IPS-20b (cell line): Measurements from ENCODE around the gene KRT38.
A peak's percentile ranks its signal among the peaks of the same experiment; 100 is the strongest.

Experiments
- H3K27ac ChIP-seq: one replicate; pipeline ENCODE4 v1.5.1; 2013; ENCODE audit warnings: low read length
- H3K27me3 ChIP-seq: 2 replicates; pipeline ENCODE4 v1.6.1; 2013; ENCODE audit warnings: mild to moderate bottlenecking, low read length, inconsistent platforms; ENCODE audit not compliant: insufficient read depth
- H3K36me3 ChIP-seq: 2 replicates; pipeline ENCODE4 v1.6.1; 2013; ENCODE audit warnings: low read depth, mild to moderate bottlenecking, inconsistent platforms, low read length, moderate library complexity; ENCODE audit not compliant: insufficient read depth
- H3K4me1 ChIP-seq: 2 replicates; pipeline ENCODE4 v1.6.1; 2013; ENCODE audit warnings: mild to moderate bottlenecking, control low read depth, inconsistent platforms, low read length, moderate library complexity; ENCODE audit not compliant: insufficient read depth
- H3K4me3 ChIP-seq: 2 replicates; pipeline ENCODE4 v1.5.1; 2013; ENCODE audit warnings: mild to moderate bottlenecking, low read length, inconsistent platforms
- H3K9ac ChIP-seq: 2 replicates; pipeline ENCODE4 v1.6.1; 2013; ENCODE audit warnings: low read depth, mild to moderate bottlenecking, inconsistent platforms, low read length, moderate library complexity
- H3K9me3 ChIP-seq: 2 replicates; pipeline ENCODE4 v1.6.1; 2013; ENCODE audit warnings: mild to moderate bottlenecking, low read depth, low read length, inconsistent platforms; ENCODE audit not compliant: insufficient read depth

The KRT38 gene

GRCh38 chr17:41419716-41420115 lies 21.1 kb downstream of the KRT38 start:
- no peak overlapping the region for H3K9ac ChIP-seq
- no peaks in the 10 kb centered on the region for H3K36me3 ChIP-seq
- no peak overlapping the region for H3K27ac ChIP-seq

GRCh38 chr17:41418116-41418860 lies 22.5 kb downstream of the KRT38 start:
- Histone ChIP-seq H3K4me1 (0 out of 2 replicates have a peak, but pooled peaks cover 4% of the 10 kb centered on the region), H3K9me3 (no peaks in the 10 kb centered on the region), H3K9ac (no peak overlapping the region), H3K36me3 (no peaks in the 10 kb centered on the region), H3K27ac (no peak overlapping the region), H3K4me3 (no peak overlapping the region), H3K27me3 (no peaks in the 10 kb centered on the region)

More at GRCh38 chr17:41419716-41420115, 21.1 kb downstream of the KRT38 start:
- Histone ChIP-seq H3K4me1 (no peaks in the 10 kb centered on the region), H3K27me3 (no peaks in the 10 kb centered on the region), H3K4me3 (no peak overlapping the region), H3K9me3 (no peaks in the 10 kb centered on the region)

- Histone ChIP-seq H3K36me3 (no peaks in the 10 kb centered on the region), H3K4me1 (0 out of 2 replicates have a peak, but pooled peaks cover 4% of the 10 kb centered on the region), H3K27me3 (no peaks in the 10 kb centered on the region), H3K27ac (no peak overlapping the region), H3K4me3 (no peak overlapping the region), H3K9me3 (no peaks in the 10 kb centered on the region), H3K9ac (no peak overlapping the region)
These were observed 23.2 kb downstream of the KRT38 start for GRCh38 chr17:41417576-41418015.

- H3K4me1 ChIP-seq: peaks cover 5% of the 10 kb centered on the region; the same call in 1 of the 2 replicates
- no peaks in the 10 kb centered on the region for H3K9me3 ChIP-seq
- H3K27me3 ChIP-seq: no peaks in the 10 kb centered on the region
- H3K27ac ChIP-seq: no peak overlapping the region
- no peaks in the 10 kb centered on the region for H3K36me3 ChIP-seq
- H3K9ac ChIP-seq: no peak overlapping the region
- H3K4me3 ChIP-seq: no peak overlapping the region
These were observed 23.7 kb downstream of the KRT38 start for GRCh38 chr17:41417127-41417526.

GRCh38 chr17:41416479-41416878 lies 24.3 kb downstream of the KRT38 start:
- peaks cover 7% of the 10 kb centered on the region; the same call in 1 of the 2 replicates for H3K4me1 ChIP-seq
- H3K36me3 ChIP-seq: no peaks in the 10 kb centered on the region
- no peak overlapping the region for H3K9ac ChIP-seq
- no peaks in the 10 kb centered on the region for H3K27me3 ChIP-seq
- no peak overlapping the region for H3K27ac ChIP-seq
- H3K9me3 ChIP-seq: no peaks in the 10 kb centered on the region
- H3K4me3 ChIP-seq: no peak overlapping the region

- Histone ChIP-seq H3K9ac (no peak overlapping the region), H3K4me1 (peaks cover 7% of the 10 kb centered on the region; the same call in 1 of the 2 replicates), H3K36me3 (no peaks in the 10 kb centered on the region), H3K9me3 (no peaks in the 10 kb centered on the region), H3K27me3 (no peaks in the 10 kb centered on the region), H3K4me3 (no peak overlapping the region), H3K27ac (no peak overlapping the region)
These were observed 24.9 kb downstream of the KRT38 start for GRCh38 chr17:41415833-41416335.

GRCh38 chr17:41415411-41415810 lies 25.4 kb downstream of the KRT38 start:
- no peak overlapping the region for H3K27ac ChIP-seq
- peaks cover 7% of the 10 kb centered on the region; the same call in 1 of the 2 replicates for H3K4me1 ChIP-seq
- H3K9me3 ChIP-seq: no peaks in the 10 kb centered on the region

GRCh38 chr17:41413982-41414381 lies 26.8 kb downstream of the KRT38 start:
- Histone ChIP-seq H3K36me3 (no peaks in the 10 kb centered on the region), H3K4me1 (peaks cover 7% of the 10 kb centered on the region; the same call in 1 of the 2 replicates), H3K27me3 (no peaks in the 10 kb centered on the region)

More at GRCh38 chr17:41415411-41415810, 25.4 kb downstream of the KRT38 start:
- Histone ChIP-seq H3K27me3 (no peaks in the 10 kb centered on the region), H3K36me3 (no peaks in the 10 kb centered on the region), H3K9ac (no peak overlapping the region), H3K4me3 (no peak overlapping the region)

GRCh38 chr17:41413353-41413957 lies 27.3 kb downstream of the KRT38 start:
- H3K9ac ChIP-seq: no peak overlapping the region
- H3K4me1 ChIP-seq: peaks cover 7% of the 10 kb centered on the region; the same call in 1 of the 2 replicates
- no peaks in the 10 kb centered on the region for H3K36me3 ChIP-seq
- H3K27ac ChIP-seq: no peak overlapping the region
- no peaks in the 10 kb centered on the region for H3K9me3 ChIP-seq
- H3K27me3 ChIP-seq: no peaks in the 10 kb centered on the region
- H3K4me3 ChIP-seq: 0 out of 2 replicates have a peak overlapping the region, but pooled peaks have one; percentile 3

More at GRCh38 chr17:41413982-41414381, 26.8 kb downstream of the KRT38 start:
- Histone ChIP-seq H3K4me3 (no peak overlapping the region), H3K27ac (no peak overlapping the region), H3K9ac (no peak overlapping the region), H3K9me3 (no peaks in the 10 kb centered on the region)

GRCh38 chr17:41411072-41411840 lies 29.5 kb downstream of the KRT38 start:
- no peak overlapping the region for H3K9ac ChIP-seq
- no peak overlapping the region for H3K27ac ChIP-seq
- no peaks in the 10 kb centered on the region for H3K36me3 ChIP-seq
- H3K27me3 ChIP-seq: no peaks in the 10 kb centered on the region
- no peaks in the 10 kb centered on the region for H3K9me3 ChIP-seq
- H3K4me1 ChIP-seq: peaks cover 7% of the 10 kb centered on the region; the same call in 1 of the 2 replicates
- no peak overlapping the region for H3K4me3 ChIP-seq

- Histone ChIP-seq H3K4me3 (no peak overlapping the region), H3K27me3 (no peaks in the 10 kb centered on the region), H3K9me3 (no peaks in the 10 kb centered on the region), H3K4me1 (peaks cover 3% of the 10 kb centered on the region; the same call in 1 of the 2 replicates), H3K9ac (no peak overlapping the region), H3K27ac (no peak overlapping the region), H3K36me3 (no peaks in the 10 kb centered on the region)
These were observed 33.6 kb downstream of the KRT38 start for GRCh38 chr17:41407226-41407625.
